Measurements from ENCODE around the gene ZNF346. TPM values are rescaled to one million over a fixed set of nuclear protein-coding genes. Genes with fewer than 3 reads are reported as not detected.

The ZNF346 gene
- total RNA-seq, 3 donors from 2014 or later (not counting 1 experiment from before 2014, with no cell fraction given): 20.2 to 27.9 (median 21.6) TPM

- no peaks in the 10 kb centered on the region for H3K4me1 ChIP-seq (ENCODE audit: control insufficient read depth, insufficient read depth, low read length)
- H3K9me3 ChIP-seq (ENCODE audit: control insufficient read depth, insufficient read depth, low read length): no peaks in the 10 kb centered on the region
- no peak overlapping the region for H3K27ac ChIP-seq (ENCODE audit: low read length)
- Mint-ChIP-seq H3K27ac (no peak overlapping the region), H3K27me3 (ENCODE audit: low read depth in 2 of 2) (peaks cover 0 to 2% of the 10 kb centered on the region in 2 donors), H3K9me3 (no peaks in the 10 kb centered on the region), H3K4me3 (no peak overlapping the region), H3K36me3 (no peaks in the 10 kb centered on the region), H3K4me1 (no peaks in the 10 kb centered on the region)
- no peaks in the 10 kb centered on the region for H3K27me3 ChIP-seq (ENCODE audit: control insufficient read depth, insufficient read depth, low read length)
- ATAC-seq: no peak
- 89% methylated on average over 20 of the region's 24 CpGs for WGBS (ENCODE audit: insufficient coverage)
- intact Hi-C loops (cut with micrococcal nuclease): no loop called here
- no peaks in the 10 kb centered on the region for H3K36me3 ChIP-seq (ENCODE audit: control insufficient read depth, insufficient read depth, low read length)
- TF ChIP-seq CTCF (IDR thresholded peaks at IDR 0.05): no peak
- no peak overlapping the region for H3K4me3 ChIP-seq (ENCODE audit: low read length)
- no peak for DNase-seq
Observed at GRCh38 chr5:177105691-177106476, 83.4 kb downstream of the ZNF346 start.

GRCh38 chr5:177107159-177107558 is 84.7 kb downstream of the ZNF346 start:
- Histone ChIP-seq H3K36me3 (ENCODE audit: control insufficient read depth, insufficient read depth, low read length) (no peaks in the 10 kb centered on the region), H3K27ac (ENCODE audit: low read length) (no peak overlapping the region), H3K4me3 (ENCODE audit: low read length) (no peak overlapping the region), H3K27me3 (ENCODE audit: control insufficient read depth, insufficient read depth, low read length) (no peaks in the 10 kb centered on the region), H3K4me1 (ENCODE audit: control insufficient read depth, insufficient read depth, low read length) (no peaks in the 10 kb centered on the region), H3K9me3 (ENCODE audit: control insufficient read depth, insufficient read depth, low read length) (no peaks in the 10 kb centered on the region)
- Mint-ChIP-seq H3K4me3 (no peak overlapping the region), H3K27ac (no peak overlapping the region), H3K27me3 (ENCODE audit: low read depth in 2 of 2) (peaks cover 0 to 2% of the 10 kb centered on the region in 2 donors), H3K9me3 (no peaks in the 10 kb centered on the region), H3K36me3 (no peaks in the 10 kb centered on the region), H3K4me1 (peaks cover 0 to 6% of the 10 kb centered on the region in 2 donors)
- 80% methylated on average over 4 of the region's 4 CpGs for WGBS (ENCODE audit: insufficient coverage)
- intact Hi-C loops (cut with micrococcal nuclease): no loop called here
- ATAC-seq (no peak), DNase-seq (no peak)
- TF ChIP-seq CTCF (IDR thresholded peaks at IDR 0.05): no peak

GRCh38 chr5:177109810-177110209 is 87.3 kb downstream of the ZNF346 start:
- H3K4me1 ChIP-seq (ENCODE audit: control insufficient read depth, insufficient read depth, low read length): peaks cover 8% of the 10 kb centered on the region
- no peaks in the 10 kb centered on the region for H3K27me3 ChIP-seq (ENCODE audit: control insufficient read depth, insufficient read depth, low read length)
- Mint-ChIP-seq H3K4me1 (peaks cover 5 to 6% of the 10 kb centered on the region in 2 donors), H3K27ac (no peak overlapping the region), H3K9me3 (no peaks in the 10 kb centered on the region), H3K36me3 (no peaks in the 10 kb centered on the region), H3K4me3 (no peak overlapping the region), H3K27me3 (ENCODE audit: low read depth in 2 of 2) (peaks cover 0 to 2% of the 10 kb centered on the region in 2 donors)
- no peak for TF ChIP-seq CTCF (IDR thresholded peaks at IDR 0.05)
- 92% methylated on average over 9 of the region's 9 CpGs for WGBS (ENCODE audit: insufficient coverage)
- intact Hi-C loops (cut with micrococcal nuclease): loop anchor here (5.0 to 10.0 kb wide), 4 partner anchors 65 to 453 kb away; partner anchors contain the start of genes PDLIM7, PRELID1 and RAB24
- no peaks in the 10 kb centered on the region for H3K9me3 ChIP-seq (ENCODE audit: control insufficient read depth, insufficient read depth, low read length)
- DNase-seq (no peak), ATAC-seq (no peak)
- H3K4me3 ChIP-seq (ENCODE audit: low read length): no peak overlapping the region
- no peaks in the 10 kb centered on the region for H3K36me3 ChIP-seq (ENCODE audit: control insufficient read depth, insufficient read depth, low read length)
- H3K27ac ChIP-seq (ENCODE audit: low read length): no peak overlapping the region

Data from natural killer cell (primary cell).